Measurements from ENCODE around the gene GABRB3.

DNA sequence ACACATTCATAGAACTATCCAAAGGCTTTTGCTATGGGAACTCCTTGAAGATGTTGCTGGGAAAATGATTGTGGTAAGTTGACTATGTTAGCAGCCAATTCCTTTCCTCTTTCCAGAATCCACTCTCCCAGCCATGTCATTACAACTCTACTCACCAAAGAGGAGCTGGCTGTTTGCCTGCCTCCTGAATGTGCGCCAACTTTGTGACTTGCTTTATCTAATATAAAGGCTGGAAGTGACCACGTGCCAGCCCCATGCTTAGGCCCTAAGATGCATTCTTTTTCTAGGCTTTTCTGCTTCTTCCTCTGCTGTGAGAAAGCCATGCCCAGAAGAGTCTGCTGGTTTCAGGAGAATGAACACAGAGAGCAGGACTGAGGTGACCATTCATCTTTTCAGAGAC lies 182.2 kb downstream of the GABRB3 start:
- no peak for TF ChIP-seq CTCF (conservative IDR thresholded peaks at IDR 0.05 in 1 of 2, IDR thresholded peaks at IDR 0.05 in 1 of 2; ENCODE audit: extremely low read depth in 1 of 2, insufficient read depth in 1 of 2, low read depth in 1 of 2, low read length in 2 of 2)
- TF ChIP-seq EZH2 (IDR thresholded peaks at IDR 0.05; ENCODE audit: borderline replicate concordance, low read length): no peak
